MM.1S (cell line): ENCODE data around the gene SPEG.

Experiments
- DNase-seq: peaks from one replicate; pipeline ENCODE4 v3.0.0-alpha.2; 2015
- H2AFZ ChIP-seq: fragments of 300-600 bp; sonication (generic); 2 replicates; pipeline ENCODE4 v1.6.0; 2016; ENCODE audit warnings: antibody characterized with exemption, low read length
- H3F3A ChIP-seq: fragments of 300-600 bp; sonication (generic); 2 replicates; pipeline ENCODE4 v1.6.1; 2016; ENCODE audit warnings: mild to moderate bottlenecking, antibody characterized with exemption, low read length, moderate library complexity, mixed read lengths; ENCODE audit not compliant: insufficient read depth
- H3K27ac ChIP-seq: fragments of 300-600 bp; sonication (generic); 2 replicates; pipeline ENCODE4 v1.5.1; 2016; ENCODE audit warnings: mild to moderate bottlenecking, low read length
- H3K27me3 ChIP-seq: fragments of 300-600 bp; sonication (generic); replicated peaks from 2 replicates; pipeline ENCODE4 v1.6.0; 2016; ENCODE audit warnings: low read length; ENCODE audit not compliant: insufficient read depth
- H3K36me3 ChIP-seq: fragments of 300-600 bp; sonication (generic); replicated peaks from 2 replicates; pipeline ENCODE4 v1.6.1; 2016; ENCODE audit warnings: mild to moderate bottlenecking, low read length, mixed read lengths; ENCODE audit not compliant: insufficient read depth
- H3K4me1 ChIP-seq: fragments of 300-600 bp; sonication (generic); 2 replicates; pipeline ENCODE4 v1.6.1; 2016; ENCODE audit warnings: low read length, mixed read lengths
- H3K4me2 ChIP-seq: fragments of 300-600 bp; sonication (generic); 2 replicates; pipeline ENCODE4 v1.6.0; 2016; ENCODE audit warnings: low read depth, low read length
- H3K4me3 ChIP-seq: fragments of 300-600 bp; sonication (generic); 2 replicates; pipeline ENCODE4 v1.5.1; 2016; ENCODE audit warnings: low read length, mixed read lengths
- H3K79me2 ChIP-seq: fragments of 300-600 bp; sonication (generic); 2 replicates; pipeline ENCODE4 v1.6.1; 2016; ENCODE audit warnings: mixed run types, low read length, mixed read lengths
- H3K9ac ChIP-seq: fragments of 300-600 bp; sonication (generic); 2 replicates; pipeline ENCODE4 v1.6.1; 2016; ENCODE audit warnings: low read length, mixed read lengths
- H3K9me2 ChIP-seq: fragments of 300-600 bp; sonication (generic); replicated peaks from 2 replicates; pipeline ENCODE4 v1.6.1; 2016; ENCODE audit warnings: mild to moderate bottlenecking, low read length, mixed read lengths; ENCODE audit not compliant: insufficient read depth
- H3K9me3 ChIP-seq: fragments of 300-600 bp; sonication (generic); replicated peaks from 2 replicates; pipeline ENCODE4 v1.6.1; 2016; ENCODE audit warnings: mild to moderate bottlenecking, low read length, mixed read lengths; ENCODE audit not compliant: insufficient read depth
- H4K20me1 ChIP-seq: fragments of 300-600 bp; sonication (generic); 2 replicates; pipeline ENCODE4 v1.6.1; 2016; ENCODE audit warnings: mild to moderate bottlenecking, low read length, moderate library complexity, mixed read lengths; ENCODE audit not compliant: insufficient read depth
- CTCF ChIP-seq: fragments of 300-600 bp; sonication (generic); IDR thresholded peaks from 2 replicates; pipeline ENCODE4 v1.5.1; 2016; ENCODE audit warnings: antibody characterized with exemption, low read length, mixed read lengths
- EZH2 ChIP-seq: fragments of 300-600 bp; sonication (generic); optimal IDR thresholded peaks from 2 replicates; pipeline ENCODE3; 2017; ENCODE audit warnings: low read depth, mild to moderate bottlenecking, antibody characterized with exemption, low read length, mixed read lengths
- EZH2phosphoT487 ChIP-seq: fragments of 300-600 bp; sonication (generic); IDR thresholded peaks from 2 replicates; pipeline ENCODE4 v1.6.1; 2018; ENCODE audit warnings: antibody characterized with exemption, low read length

SPEG gene

GRCh38 chr2:219516888-219517287 is 82.2 kb downstream of the SPEG start:
- Histone ChIP-seq H3K27me3 (peaks cover 100% of the 10 kb centered on the region), H3K79me2 (no peaks in the 10 kb centered on the region), H3K4me1 (no peaks in the 10 kb centered on the region), H3K36me3 (no peaks in the 10 kb centered on the region), H3F3A (no peaks in the 10 kb centered on the region), H3K4me3 (no peak overlapping the region), H3K9ac (no peak overlapping the region), H3K4me2 (no peak overlapping the region), H4K20me1 (no peaks in the 10 kb centered on the region), H3K27ac (no peak overlapping the region), H3K9me3 (no peaks in the 10 kb centered on the region), H2AFZ (no peak overlapping the region), H3K9me2 (no peaks in the 10 kb centered on the region)
- no peak for DNase-seq
- TF ChIP-seq CTCF (no peak), EZH2 (no peak), EZH2phosphoT487 (no peak)

GRCh38 chr2:219517954-219518778 is 83.5 kb downstream of the SPEG start:
- Histone ChIP-seq H2AFZ (no peak overlapping the region), H3K9ac (no peak overlapping the region), H3K27ac (no peak overlapping the region), H3K79me2 (no peaks in the 10 kb centered on the region), H3K36me3 (no peaks in the 10 kb centered on the region), H3K9me3 (no peaks in the 10 kb centered on the region), H3K4me2 (no peak overlapping the region), H3K4me1 (no peaks in the 10 kb centered on the region), H3K9me2 (no peaks in the 10 kb centered on the region), H3F3A (no peaks in the 10 kb centered on the region), H3K27me3 (peaks cover 100% of the 10 kb centered on the region), H3K4me3 (no peak overlapping the region), H4K20me1 (no peaks in the 10 kb centered on the region)
- TF ChIP-seq EZH2 (no peak), EZH2phosphoT487 (no peak), CTCF (no peak)
- DNase-seq, result no peak

- Histone ChIP-seq H3K27ac (no peak overlapping the region), H3K79me2 (no peaks in the 10 kb centered on the region), H3K4me1 (no peaks in the 10 kb centered on the region), H3K4me2 (no peak overlapping the region), H2AFZ (no peak overlapping the region), H3K9ac (no peak overlapping the region), H3K27me3 (peaks cover 100% of the 10 kb centered on the region), H3K4me3 (no peak overlapping the region), H3K9me3 (no peaks in the 10 kb centered on the region), H4K20me1 (no peaks in the 10 kb centered on the region), H3K36me3 (no peaks in the 10 kb centered on the region), H3F3A (no peaks in the 10 kb centered on the region), H3K9me2 (no peaks in the 10 kb centered on the region)
- no peak for TF ChIP-seq EZH2
- no peak for TF ChIP-seq EZH2phosphoT487
- TF ChIP-seq CTCF, result no peak
- no peak for DNase-seq
Observed at GRCh38 chr2:219519526-219519916, 84.9 kb downstream of the SPEG start.
